Progenitor cell of endocrine pancreas (in vitro differentiated cells): ENCODE measurements around the gene OSBPL5. TPM values are rescaled to one million over a fixed set of nuclear protein-coding genes. Genes with fewer than 3 reads are reported as not detected.

Experiments
- DNase-seq: peaks from one replicate; pipeline ENCODE4 v3.0.0; 2021; ENCODE audit warnings: low spot score; ENCODE audit not compliant: unreplicated experiment
- H3K27ac Mint-ChIP-seq: 2 replicates; pipeline ENCODE4 v1.8.0; 2021; ENCODE audit warnings: mild to moderate bottlenecking, moderate library complexity, mixed read lengths
- H3K27me3 Mint-ChIP-seq: 2 replicates; pipeline ENCODE4 v1.8.0; 2021; ENCODE audit warnings: mixed read lengths
- H3K36me3 Mint-ChIP-seq: 2 replicates; pipeline ENCODE4 v1.8.0; 2022; ENCODE audit warnings: mixed read lengths; ENCODE audit not compliant: insufficient read depth
- H3K4me1 Mint-ChIP-seq: 2 replicates; pipeline ENCODE4 v1.8.0; 2021; ENCODE audit warnings: low read depth, mixed read lengths
- H3K4me3 Mint-ChIP-seq: 2 replicates; pipeline ENCODE4 v1.8.0; 2021; ENCODE audit warnings: low read depth, mild to moderate bottlenecking, moderate library complexity, mixed read lengths
- H3K9me3 Mint-ChIP-seq: 2 replicates; pipeline ENCODE4 v1.8.0; 2021; ENCODE audit warnings: low read depth, mixed read lengths
- total RNA-seq: library from RNA; stranded (reverse); gene quantifications from 2 replicates; pipeline ENCODE4 v1.2.1, GENCODE V29; 2021
- TF ChIP-seq, protein P1 (sequence below): fragments of 200-600 bp; sonication (generic); IDR thresholded peaks from one replicate; pipeline ENCODE4 v1.5.0; 2021; ENCODE audit warnings: antibody characterized with exemption, mild to moderate bottlenecking; ENCODE audit not compliant: unreplicated experiment

The OSBPL5 gene
- total RNA-seq, 1 donor from 2014 or later = 11.9 TPM

DNA sequence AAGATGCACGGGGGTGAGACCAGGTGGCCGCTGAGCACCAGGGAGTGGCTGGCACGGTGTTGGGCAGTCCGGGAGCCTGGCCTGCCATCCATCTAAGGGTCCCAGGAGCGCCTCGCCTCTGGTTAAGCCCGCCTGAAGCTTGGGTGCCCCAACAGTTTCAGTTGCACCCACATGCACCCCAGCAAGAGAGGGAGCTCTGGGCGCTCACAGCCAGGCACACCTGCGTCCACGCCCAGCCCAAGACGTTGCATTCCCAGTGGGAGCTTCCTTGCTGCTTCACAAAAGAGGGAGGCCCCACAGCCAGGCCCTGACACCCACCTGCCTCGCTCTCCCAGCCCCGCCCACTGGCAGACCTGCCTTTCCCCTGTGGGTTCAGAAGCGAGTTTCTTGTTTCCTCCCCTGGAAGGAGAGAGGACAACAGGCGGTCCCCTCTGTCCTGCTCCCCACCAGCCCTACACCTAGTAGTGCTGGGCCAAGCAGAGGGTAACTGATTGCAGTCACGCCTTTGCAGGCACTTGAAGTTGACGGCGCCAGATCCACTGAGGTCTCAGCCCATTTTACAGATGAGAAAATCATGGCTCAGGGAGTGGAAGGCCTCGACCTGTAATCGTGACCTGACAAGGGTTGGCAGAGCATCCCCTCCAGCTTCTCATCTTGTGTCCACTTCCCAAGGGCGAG lies 35.4 kb downstream of the OSBPL5 start:
- TF ChIP-seq, protein P1, sequence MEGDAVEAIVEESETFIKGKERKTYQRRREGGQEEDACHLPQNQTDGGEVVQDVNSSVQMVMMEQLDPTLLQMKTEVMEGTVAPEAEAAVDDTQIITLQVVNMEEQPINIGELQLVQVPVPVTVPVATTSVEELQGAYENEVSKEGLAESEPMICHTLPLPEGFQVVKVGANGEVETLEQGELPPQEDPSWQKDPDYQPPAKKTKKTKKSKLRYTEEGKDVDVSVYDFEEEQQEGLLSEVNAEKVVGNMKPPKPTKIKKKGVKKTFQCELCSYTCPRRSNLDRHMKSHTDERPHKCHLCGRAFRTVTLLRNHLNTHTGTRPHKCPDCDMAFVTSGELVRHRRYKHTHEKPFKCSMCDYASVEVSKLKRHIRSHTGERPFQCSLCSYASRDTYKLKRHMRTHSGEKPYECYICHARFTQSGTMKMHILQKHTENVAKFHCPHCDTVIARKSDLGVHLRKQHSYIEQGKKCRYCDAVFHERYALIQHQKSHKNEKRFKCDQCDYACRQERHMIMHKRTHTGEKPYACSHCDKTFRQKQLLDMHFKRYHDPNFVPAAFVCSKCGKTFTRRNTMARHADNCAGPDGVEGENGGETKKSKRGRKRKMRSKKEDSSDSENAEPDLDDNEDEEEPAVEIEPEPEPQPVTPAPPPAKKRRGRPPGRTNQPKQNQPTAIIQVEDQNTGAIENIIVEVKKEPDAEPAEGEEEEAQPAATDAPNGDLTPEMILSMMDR = no peak
- H3K27me3 Mint-ChIP-seq = peaks cover 27% of the 10 kb centered on the region

DNA sequence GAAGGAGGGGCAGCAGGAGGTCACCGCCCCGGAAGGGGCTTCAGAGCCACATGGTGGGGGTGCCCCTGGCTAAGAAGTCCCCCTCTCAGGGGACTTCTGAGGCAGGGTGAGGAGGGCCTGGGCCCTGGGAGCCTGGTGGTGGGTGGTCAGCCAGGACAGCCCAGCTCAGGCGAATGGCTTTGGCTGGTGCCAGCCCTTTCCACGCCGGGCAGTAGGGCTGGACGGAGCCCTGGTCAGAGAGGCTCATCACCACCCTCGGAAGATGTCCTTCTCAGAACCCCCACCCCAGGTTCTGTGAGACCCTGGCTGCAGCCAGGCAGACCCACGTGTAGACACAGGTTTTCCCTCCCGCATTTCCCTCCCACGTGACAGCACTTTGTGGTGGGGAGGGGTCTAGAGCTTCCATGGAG lies 35.9 kb downstream of the OSBPL5 start:
- Mint-ChIP-seq H3K9me3 (no peaks in the 10 kb centered on the region), H3K36me3 (no peaks in the 10 kb centered on the region), H3K27me3 (peaks cover 27% of the 10 kb centered on the region), H3K4me3 (no peak overlapping the region), H3K4me1 (no peaks in the 10 kb centered on the region), H3K27ac (no peak overlapping the region)
- no peak for DNase-seq
- TF ChIP-seq, protein P1 = no peak

More for the DNA sequence above, 35.4 kb downstream of the OSBPL5 start:
- DNase-seq = no peak
- no peaks in the 10 kb centered on the region for H3K4me1 Mint-ChIP-seq
- H3K36me3 Mint-ChIP-seq = no peaks in the 10 kb centered on the region
- no peak overlapping the region for H3K4me3 Mint-ChIP-seq
- H3K27ac Mint-ChIP-seq = no peak overlapping the region
- no peaks in the 10 kb centered on the region for H3K9me3 Mint-ChIP-seq

DNA sequence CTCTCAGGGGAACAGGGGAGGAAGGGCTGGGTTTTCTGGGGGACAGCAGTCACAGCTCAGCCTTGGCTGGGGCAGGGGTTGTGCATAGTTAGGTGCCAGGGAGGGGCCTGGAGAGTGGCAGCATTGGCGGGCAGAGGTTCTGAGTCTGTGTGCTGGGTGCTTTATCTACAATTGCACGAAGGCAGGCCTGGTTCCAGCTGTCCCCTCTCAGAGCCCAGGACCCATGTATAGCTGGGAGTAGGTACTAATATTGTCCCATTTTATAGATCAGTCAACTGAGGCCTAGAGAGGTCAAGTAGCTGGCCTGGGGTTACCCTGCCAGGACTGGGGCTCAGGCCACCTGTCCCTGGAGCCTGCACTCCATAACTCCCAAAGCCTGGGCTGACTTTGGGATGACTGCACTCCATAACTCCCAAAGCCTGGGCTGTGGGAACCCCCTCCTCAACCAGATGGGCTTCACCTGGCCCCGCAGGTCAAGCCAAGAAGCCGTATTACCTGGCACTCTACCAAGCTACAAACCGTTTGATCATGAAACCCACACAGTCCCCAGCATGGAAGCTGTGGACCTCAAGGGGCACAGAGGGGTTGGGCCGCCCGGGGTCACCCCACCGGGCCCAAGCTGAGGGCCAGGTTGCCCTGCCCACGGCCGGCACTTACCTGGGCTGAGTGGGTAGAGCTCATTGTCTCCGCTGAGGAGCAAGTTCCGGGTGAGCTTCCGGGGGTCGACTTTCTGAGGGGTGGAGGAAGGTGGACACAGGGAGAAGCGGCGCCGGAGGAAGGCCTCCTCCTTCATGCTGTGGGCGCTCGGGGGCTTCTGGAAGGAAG lies 36.5 kb downstream of the OSBPL5 start:
- no peak overlapping the region for H3K4me3 Mint-ChIP-seq
- H3K36me3 Mint-ChIP-seq = no peaks in the 10 kb centered on the region
- no peak overlapping the region for H3K27ac Mint-ChIP-seq
- peaks cover 32% of the 10 kb centered on the region for H3K27me3 Mint-ChIP-seq
- no peaks in the 10 kb centered on the region for H3K9me3 Mint-ChIP-seq
- H3K4me1 Mint-ChIP-seq = no peaks in the 10 kb centered on the region
- TF ChIP-seq, protein P1 = no peak
- DNase-seq = no peak

DNA sequence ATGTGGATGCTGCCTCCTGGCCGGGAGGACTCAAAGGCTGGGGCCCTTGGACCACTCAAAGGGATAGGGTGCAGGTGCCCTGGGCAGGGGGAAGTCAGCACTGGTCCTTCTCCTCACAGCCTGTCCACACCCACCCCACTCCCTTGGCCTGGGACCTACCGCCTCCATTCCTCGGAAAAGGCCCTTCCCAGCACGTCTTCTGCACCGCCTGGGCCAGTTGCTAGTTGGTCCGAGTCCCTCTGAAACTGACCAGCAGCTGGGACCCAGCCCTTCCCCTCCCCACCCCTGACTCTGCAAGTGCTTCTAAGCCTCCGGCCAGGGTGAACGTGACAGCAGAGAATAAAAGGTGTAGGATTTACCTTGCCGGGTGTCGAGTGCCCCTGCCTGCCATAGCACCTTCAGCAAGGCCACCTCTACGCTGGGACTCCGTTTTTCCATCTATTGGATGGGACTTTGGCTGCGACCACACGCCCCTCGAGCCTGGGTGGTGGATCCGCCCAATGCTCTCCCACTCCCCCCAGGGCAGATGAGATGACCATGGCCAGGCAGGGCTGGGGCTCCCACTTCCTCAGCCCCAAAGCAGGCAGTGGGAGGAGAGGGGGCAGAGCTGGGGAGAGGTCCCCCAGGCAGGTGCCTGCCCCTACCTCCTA lies 37.3 kb downstream of the OSBPL5 start:
- TF ChIP-seq, protein P1 = no peak
- no peak overlapping the region for H3K27ac Mint-ChIP-seq
- no peaks in the 10 kb centered on the region for H3K9me3 Mint-ChIP-seq
- no peaks in the 10 kb centered on the region for H3K4me1 Mint-ChIP-seq
- no peaks in the 10 kb centered on the region for H3K36me3 Mint-ChIP-seq
- DNase-seq = no peak
- peaks cover 29% of the 10 kb centered on the region for H3K27me3 Mint-ChIP-seq
- no peak overlapping the region for H3K4me3 Mint-ChIP-seq
